K562 (cell line): ENCODE data around the gene TXNRD2. TPM values are rescaled to one million over a fixed set of nuclear protein-coding genes. Genes with fewer than 3 reads are reported as not detected.

Experiments used
- CBFA2T3 ChIP-seq: fragments of 450-650 bp; IDR thresholded peaks from 2 replicates; pipeline ENCODE4 v1.6.1; 2017
- CEBPB ChIP-seq: fragments of 450-650 bp; IDR thresholded peaks from 2 replicates; pipeline ENCODE4 v1.6.1; 2016; ENCODE audit warnings: missing genetic modification characterization, missing compliant biosample characterization
- ELF4 ChIP-seq: fragments of 450-650 bp; formaldehyde crosslinking; IDR thresholded peaks from 2 replicates; pipeline ENCODE4 v1.4.0; 2022; ENCODE audit warnings: missing genetic modification characterization
- ESRRA ChIP-seq: fragments of 450-650 bp; IDR thresholded peaks from 2 replicates; pipeline ENCODE4 v1.6.1; 2014; ENCODE audit warnings: low read depth, mild to moderate bottlenecking, moderate library complexity, borderline replicate concordance
- FOXJ2 ChIP-seq: fragments of 200-800 bp; sonication (Bioruptor generic); IDR thresholded peaks from 2 replicates; pipeline ENCODE4 v1.6.1; 2016; ENCODE audit warnings: missing genetic modification characterization, missing compliant biosample characterization
- HIVEP1 ChIP-seq: fragments of 250-450 bp; sonication (Bioruptor Pico); IDR thresholded peaks from 2 replicates; pipeline ENCODE4 v1.4.0; 2020; ENCODE audit warnings: mild to moderate bottlenecking
- MEF2D ChIP-seq: conservative IDR thresholded peaks from 2 replicates; pipeline ENCODE4 v1.6.1; 2016; ENCODE audit warnings: low read depth, missing genetic modification characterization, missing compliant biosample characterization
- NFATC3 ChIP-seq: fragments of 450-650 bp; IDR thresholded peaks from 2 replicates; pipeline ENCODE4 v1.6.1; 2017; ENCODE audit warnings: mild to moderate bottlenecking
- PCBP2 ChIP-seq: fragments of 200-400 bp; formaldehyde crosslinking; IDR thresholded peaks from 2 replicates; pipeline ENCODE4 v1.6.1; 2018; ENCODE audit warnings: low read length, low read depth, mild to moderate bottlenecking, moderate library complexity; ENCODE audit not compliant: poor library complexity, severe bottlenecking
- POLR2A ChIP-seq: fragments of 450-650 bp; conservative IDR thresholded peaks from 2 replicates; pipeline ENCODE4 v1.6.1; 2016
- POLR2G ChIP-seq: fragments of 200-400 bp; formaldehyde crosslinking; IDR thresholded peaks from 2 replicates; pipeline ENCODE4 v1.6.1; 2017; ENCODE audit warnings: low read depth, mild to moderate bottlenecking, antibody characterized with exemption, low read length, moderate library complexity
- PRMT5 ChIP-seq: sonication (generic); formaldehyde crosslinking; IDR thresholded peaks from 2 replicates; pipeline ENCODE4 v1.5.0; 2020; ENCODE audit warnings: missing genetic modification reagents
- RAD21 ChIP-seq, 2 experiments: fragments of 250-450 bp in 1 of 2; fragments of 450-650 bp in 1 of 2; sonication (Bioruptor Pico) in 1 of 2; formaldehyde crosslinking in 1 of 2; IDR thresholded peaks in 1 of 2; conservative IDR thresholded peaks in 1 of 2; 2 replicates each; pipeline versions ENCODE4 v1.4.0 to v1.8.0; 2020 to 2022; ENCODE audit warnings: mild to moderate bottlenecking in 2 of 2, moderate library complexity in 1 of 2
- RFX7 ChIP-seq: fragments of 250-450 bp; sonication (Bioruptor Pico); IDR thresholded peaks from 2 replicates; pipeline ENCODE4 v1.5.1; 2021; ENCODE audit warnings: mild to moderate bottlenecking
- SNRNP70 ChIP-seq: fragments of 200-400 bp; formaldehyde crosslinking; optimal IDR thresholded peaks from 2 replicates; pipeline ENCODE3; 2017; ENCODE audit warnings: low read depth, low read length
- SP1 ChIP-seq: sonication (generic); formaldehyde crosslinking; IDR thresholded peaks from 2 replicates; pipeline ENCODE4 v1.8.1; 2022; ENCODE audit warnings: mild to moderate bottlenecking, missing genetic modification reagents
- TRIM28 ChIP-seq: fragments of 450-650 bp; IDR thresholded peaks from 2 replicates; pipeline ENCODE4 v1.6.1; 2017
- TSC22D4 ChIP-seq: fragments of 450-650 bp; IDR thresholded peaks from 2 replicates; pipeline ENCODE4 v1.6.1; 2016; ENCODE audit warnings: missing genetic modification characterization, missing biosample characterization, control low read depth
- ZFP1 ChIP-seq: fragments of 450-650 bp; formaldehyde crosslinking; IDR thresholded peaks from 2 replicates; pipeline ENCODE4 v1.4.0; 2020; ENCODE audit warnings: mild to moderate bottlenecking, mixed read lengths
- ZNF121 ChIP-seq: sonication (generic); formaldehyde crosslinking; conservative IDR thresholded peaks from 2 replicates; pipeline ENCODE4 v1.8.0; 2022; ENCODE audit warnings: missing genetic modification reagents
- ZNF174 ChIP-seq: fragments of 250-450 bp; sonication (Bioruptor Pico); IDR thresholded peaks from 2 replicates; pipeline ENCODE4 v1.4.0; 2020; ENCODE audit warnings: mild to moderate bottlenecking
- ZNF717 ChIP-seq: fragments of 250-450 bp; sonication (Bioruptor Pico); IDR thresholded peaks from 2 replicates; pipeline ENCODE4 v1.5.0; 2021
- ZZZ3 ChIP-seq: fragments of 450-650 bp; IDR thresholded peaks from 2 replicates; pipeline ENCODE4 v1.6.1; 2016; ENCODE audit warnings: antibody characterized with exemption, mild to moderate bottlenecking, moderate library complexity
- polyA plus RNA-seq, 8 experiments: library from polyadenylated mRNA; depleted of rRNA in 4 of 8; stranded (reverse) in 5 of 8; unstranded in 3 of 8; fragments of >200 nt; fragmentation: Nextera tagmentation in 2 of 8; fragmentation: Illumina TruSeq in 1 of 8; extraction: Ambion mirVana in 2 of 8; extraction: Trizol in 1 of 8; gene quantifications; 2 replicates each; pipeline versions ENCODE4 v1.2.1 to v1.2.3, GENCODE V29; 2011 to 2014; ENCODE audit warnings: inconsistent platforms in 1 of 8, missing spikeins in 1 of 8
- total RNA-seq, 7 experiments: library from RNA; depleted of rRNA in 6 of 7; stranded (reverse); fragments of >200 nt in 6 of 7; fragmentation: Illumina TruSeq in 2 of 7; extraction: Trizol in 2 of 7; gene quantifications; 2 replicates each; pipeline versions ENCODE4 v1.2.1 to v1.2.3, GENCODE V29; 2011 to 2021; ENCODE audit warnings: low replicate concordance in 1 of 7
- TF ChIP-seq, protein P1 (sequence below): fragments of 250-450 bp; sonication (Bioruptor Pico); IDR thresholded peaks from 2 replicates; pipeline ENCODE4 v1.4.0; 2020; ENCODE audit warnings: mild to moderate bottlenecking, moderate library complexity
- TF ChIP-seq, protein P2 (sequence below): sonication (generic); formaldehyde crosslinking; IDR thresholded peaks from 2 replicates; pipeline ENCODE4 v1.8.1; 2022; ENCODE audit warnings: missing genetic modification reagents
- TF ChIP-seq, protein P3 (sequence below): sonication (generic); formaldehyde crosslinking; IDR thresholded peaks from 2 replicates; pipeline ENCODE4 v1.8.0; 2022; ENCODE audit warnings: mild to moderate bottlenecking, missing genetic modification reagents

TXNRD2 gene
- total and polyA plus RNA-seq, 9 of the 15 experiments (the other 6 are each of a cell fraction or from before 2014, with no cell fraction given) = 3.3 to 80.2 (median 49.4) TPM

- peak; percentile 71 for TF ChIP-seq CEBPB (tag)
- no peak for TF ChIP-seq RAD21 (CRISPR knock-in tag; conservative IDR thresholded peaks at IDR 0.05 in 1 of 2, IDR thresholded peaks at IDR 0.05 in 1 of 2)
- TF ChIP-seq HIVEP1 = 0 out of 2 replicates have a peak, but pooled peaks have one; percentile 30
- no peak for TF ChIP-seq ELF4
- TF ChIP-seq ZNF174 (CRISPR knock-in tag) = no peak
- TF ChIP-seq, protein P1, sequence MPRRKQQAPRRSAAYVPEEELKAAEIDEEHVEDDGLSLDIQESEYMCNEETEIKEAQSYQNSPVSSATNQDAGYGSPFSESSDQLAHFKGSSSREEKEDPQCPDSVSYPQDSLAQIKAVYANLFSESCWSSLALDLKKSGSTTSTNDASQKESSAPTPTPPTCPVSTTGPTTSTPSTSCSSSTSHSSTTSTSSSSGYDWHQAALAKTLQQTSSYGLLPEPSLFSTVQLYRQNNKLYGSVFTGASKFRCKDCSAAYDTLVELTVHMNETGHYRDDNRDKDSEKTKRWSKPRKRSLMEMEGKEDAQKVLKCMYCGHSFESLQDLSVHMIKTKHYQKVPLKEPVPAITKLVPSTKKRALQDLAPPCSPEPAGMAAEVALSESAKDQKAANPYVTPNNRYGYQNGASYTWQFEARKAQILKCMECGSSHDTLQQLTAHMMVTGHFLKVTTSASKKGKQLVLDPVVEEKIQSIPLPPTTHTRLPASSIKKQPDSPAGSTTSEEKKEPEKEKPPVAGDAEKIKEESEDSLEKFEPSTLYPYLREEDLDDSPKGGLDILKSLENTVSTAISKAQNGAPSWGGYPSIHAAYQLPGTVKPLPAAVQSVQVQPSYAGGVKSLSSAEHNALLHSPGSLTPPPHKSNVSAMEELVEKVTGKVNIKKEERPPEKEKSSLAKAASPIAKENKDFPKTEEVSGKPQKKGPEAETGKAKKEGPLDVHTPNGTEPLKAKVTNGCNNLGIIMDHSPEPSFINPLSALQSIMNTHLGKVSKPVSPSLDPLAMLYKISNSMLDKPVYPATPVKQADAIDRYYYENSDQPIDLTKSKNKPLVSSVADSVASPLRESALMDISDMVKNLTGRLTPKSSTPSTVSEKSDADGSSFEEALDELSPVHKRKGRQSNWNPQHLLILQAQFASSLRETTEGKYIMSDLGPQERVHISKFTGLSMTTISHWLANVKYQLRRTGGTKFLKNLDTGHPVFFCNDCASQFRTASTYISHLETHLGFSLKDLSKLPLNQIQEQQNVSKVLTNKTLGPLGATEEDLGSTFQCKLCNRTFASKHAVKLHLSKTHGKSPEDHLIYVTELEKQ = no peak
- TF ChIP-seq, protein P2, sequence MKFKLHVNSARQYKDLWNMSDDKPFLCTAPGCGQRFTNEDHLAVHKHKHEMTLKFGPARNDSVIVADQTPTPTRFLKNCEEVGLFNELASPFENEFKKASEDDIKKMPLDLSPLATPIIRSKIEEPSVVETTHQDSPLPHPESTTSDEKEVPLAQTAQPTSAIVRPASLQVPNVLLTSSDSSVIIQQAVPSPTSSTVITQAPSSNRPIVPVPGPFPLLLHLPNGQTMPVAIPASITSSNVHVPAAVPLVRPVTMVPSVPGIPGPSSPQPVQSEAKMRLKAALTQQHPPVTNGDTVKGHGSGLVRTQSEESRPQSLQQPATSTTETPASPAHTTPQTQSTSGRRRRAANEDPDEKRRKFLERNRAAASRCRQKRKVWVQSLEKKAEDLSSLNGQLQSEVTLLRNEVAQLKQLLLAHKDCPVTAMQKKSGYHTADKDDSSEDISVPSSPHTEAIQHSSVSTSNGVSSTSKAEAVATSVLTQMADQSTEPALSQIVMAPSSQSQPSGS (CRISPR knock-in tag) = no peak
- TF ChIP-seq SP1 = no peak
- TF ChIP-seq, protein P3, sequence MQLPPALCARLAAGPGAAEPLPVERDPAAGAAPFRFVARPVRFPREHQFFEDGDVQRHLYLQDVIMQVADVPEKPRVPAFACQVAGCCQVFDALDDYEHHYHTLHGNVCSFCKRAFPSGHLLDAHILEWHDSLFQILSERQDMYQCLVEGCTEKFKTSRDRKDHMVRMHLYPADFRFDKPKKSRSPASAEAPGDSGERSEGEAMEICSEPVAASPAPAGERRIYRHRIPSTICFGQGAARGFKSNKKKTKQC (CRISPR knock-in tag) = no peak
- peak; percentile 85 for TF ChIP-seq POLR2G
- no peak for TF ChIP-seq PCBP2
- no peak for TF ChIP-seq PRMT5 (CRISPR knock-in tag)
- TF ChIP-seq CBFA2T3 = 0 out of 2 replicates have a peak, but pooled peaks have one; percentile 2
- 0 out of 2 replicates have a peak, but pooled peaks have one; percentile 47 for TF ChIP-seq FOXJ2 (tag)
- TF ChIP-seq POLR2A = peak; percentile 44
- no peak for TF ChIP-seq SNRNP70
- TF ChIP-seq NFATC3 = no peak
- TF ChIP-seq ESRRA = no peak
- no peak for TF ChIP-seq TSC22D4 (tag)
- TF ChIP-seq TRIM28 = no peak
- TF ChIP-seq ZFP1 (CRISPR knock-in tag) = no peak
- TF ChIP-seq ZNF121 = no peak
- peak; percentile 80; the same call in 1 of the 2 replicates for TF ChIP-seq ZNF717 (CRISPR knock-in tag)
- no peak for TF ChIP-seq MEF2D (tag)
- 0 out of 2 replicates have a peak, but pooled peaks have one; percentile 47 for TF ChIP-seq RFX7 (CRISPR knock-in tag)
- no peak for TF ChIP-seq ZZZ3
Measured at GRCh38 chr22:19959587-19960490, 18.2 kb upstream of the TXNRD2 start (continued).
